ENCODE data around the gene ARMH2.

The ARMH2 gene

DNA sequence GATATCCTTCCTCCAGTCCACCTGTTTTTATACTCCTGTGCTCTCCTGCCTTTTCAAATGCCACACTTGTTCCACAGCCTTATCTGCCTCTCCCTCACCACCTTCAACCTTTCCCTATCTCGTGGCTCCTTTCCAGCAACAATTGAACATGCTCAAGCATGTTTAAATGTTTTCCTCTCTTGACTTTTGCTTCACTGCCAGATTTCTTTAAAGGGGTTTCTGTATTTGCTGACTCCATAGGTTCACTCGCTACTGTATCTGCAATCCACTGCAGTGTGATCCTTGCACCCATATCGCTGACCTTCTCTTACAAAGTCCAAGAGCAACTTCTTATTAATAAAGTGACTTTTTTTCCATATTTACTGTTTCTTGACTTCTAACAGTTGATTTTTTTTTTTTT lies 35.1 kb downstream of the ARMH2 start:
- Histone ChIP-seq H3K9me3 (no peaks in the 10 kb centered on the region), H3K27me3 (no peaks in the 10 kb centered on the region), H3K4me3 (ENCODE audit: low read depth, low read length) (no peak overlapping the region), H3K4me1 (no peaks in the 10 kb centered on the region), H3K36me3 (no peaks in the 10 kb centered on the region)
- TF ChIP-seq, protein P1, sequence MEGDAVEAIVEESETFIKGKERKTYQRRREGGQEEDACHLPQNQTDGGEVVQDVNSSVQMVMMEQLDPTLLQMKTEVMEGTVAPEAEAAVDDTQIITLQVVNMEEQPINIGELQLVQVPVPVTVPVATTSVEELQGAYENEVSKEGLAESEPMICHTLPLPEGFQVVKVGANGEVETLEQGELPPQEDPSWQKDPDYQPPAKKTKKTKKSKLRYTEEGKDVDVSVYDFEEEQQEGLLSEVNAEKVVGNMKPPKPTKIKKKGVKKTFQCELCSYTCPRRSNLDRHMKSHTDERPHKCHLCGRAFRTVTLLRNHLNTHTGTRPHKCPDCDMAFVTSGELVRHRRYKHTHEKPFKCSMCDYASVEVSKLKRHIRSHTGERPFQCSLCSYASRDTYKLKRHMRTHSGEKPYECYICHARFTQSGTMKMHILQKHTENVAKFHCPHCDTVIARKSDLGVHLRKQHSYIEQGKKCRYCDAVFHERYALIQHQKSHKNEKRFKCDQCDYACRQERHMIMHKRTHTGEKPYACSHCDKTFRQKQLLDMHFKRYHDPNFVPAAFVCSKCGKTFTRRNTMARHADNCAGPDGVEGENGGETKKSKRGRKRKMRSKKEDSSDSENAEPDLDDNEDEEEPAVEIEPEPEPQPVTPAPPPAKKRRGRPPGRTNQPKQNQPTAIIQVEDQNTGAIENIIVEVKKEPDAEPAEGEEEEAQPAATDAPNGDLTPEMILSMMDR (IDR thresholded peaks at IDR 0.05; ENCODE audit: low read depth, low read length) = no peak
- no peak for DNase-seq

DNA sequence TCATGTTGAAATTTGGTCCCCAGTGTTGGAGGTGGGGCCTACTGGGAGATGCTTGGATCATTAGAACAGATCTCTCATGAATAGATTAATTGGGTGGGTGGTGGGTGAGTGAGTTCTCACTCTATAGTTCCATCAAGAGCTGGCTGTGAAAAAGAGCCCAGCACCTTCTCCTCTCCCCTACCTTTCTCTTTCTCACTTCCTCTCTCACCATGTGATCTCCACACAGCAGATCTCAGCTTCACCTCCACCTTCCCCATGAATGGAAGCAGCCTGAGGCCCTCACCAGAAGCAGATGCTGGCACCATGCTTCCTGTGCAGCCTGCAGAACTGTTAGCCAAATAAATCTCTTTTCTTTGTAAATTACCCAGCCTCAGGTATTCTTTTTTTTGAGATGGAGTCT lies 36.9 kb downstream of the ARMH2 start:
- DNase-seq = no peak
- no peaks in the 10 kb centered on the region for H3K36me3 ChIP-seq
- no peaks in the 10 kb centered on the region for H3K4me1 ChIP-seq
- no peak overlapping the region for H3K4me3 ChIP-seq (ENCODE audit: low read depth, low read length)
- TF ChIP-seq, protein P1 (IDR thresholded peaks at IDR 0.05; ENCODE audit: low read depth, low read length) = no peak
- no peaks in the 10 kb centered on the region for H3K9me3 ChIP-seq
- no peaks in the 10 kb centered on the region for H3K27me3 ChIP-seq

DNA sequence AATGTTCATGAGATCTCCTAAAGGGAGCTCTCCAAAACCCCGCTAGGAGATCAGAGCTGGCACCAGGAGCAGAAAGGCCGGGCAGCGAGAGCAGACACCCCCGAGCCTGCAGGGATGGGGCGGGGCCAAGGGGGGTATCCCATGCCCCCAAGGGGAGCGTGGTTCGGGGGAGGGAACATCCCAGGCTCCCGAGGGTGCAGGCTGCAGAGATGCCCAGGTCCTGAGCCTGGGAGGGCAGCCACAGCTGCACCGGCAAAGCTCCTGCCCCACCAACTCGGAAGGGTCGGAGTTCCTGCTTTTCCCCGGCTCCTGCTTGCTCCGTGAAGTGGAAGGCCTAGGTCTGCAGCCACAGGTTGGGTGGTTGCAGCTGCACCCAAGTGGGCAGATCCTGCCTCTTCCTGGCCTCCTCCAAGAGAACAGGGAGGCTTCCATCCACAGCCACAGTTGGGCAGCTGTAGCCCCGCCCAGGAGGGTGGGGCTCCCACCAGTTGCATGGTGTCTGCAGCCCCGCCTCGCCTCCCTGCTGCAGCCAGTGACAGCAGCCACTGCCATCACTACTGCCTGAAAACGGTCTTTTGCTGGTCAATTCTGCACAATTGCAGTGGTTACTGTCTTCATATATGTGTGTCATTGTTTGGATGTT lies 37.4 kb downstream of the ARMH2 start:
- TF ChIP-seq, protein P1 (IDR thresholded peaks at IDR 0.05; ENCODE audit: low read depth, low read length) = no peak
- Histone ChIP-seq H3K4me1 (no peaks in the 10 kb centered on the region), H3K4me3 (ENCODE audit: low read depth, low read length) (no peak overlapping the region), H3K36me3 (no peaks in the 10 kb centered on the region), H3K9me3 (no peaks in the 10 kb centered on the region), H3K27me3 (no peaks in the 10 kb centered on the region)
- peak; percentile 46 for DNase-seq

DNA sequence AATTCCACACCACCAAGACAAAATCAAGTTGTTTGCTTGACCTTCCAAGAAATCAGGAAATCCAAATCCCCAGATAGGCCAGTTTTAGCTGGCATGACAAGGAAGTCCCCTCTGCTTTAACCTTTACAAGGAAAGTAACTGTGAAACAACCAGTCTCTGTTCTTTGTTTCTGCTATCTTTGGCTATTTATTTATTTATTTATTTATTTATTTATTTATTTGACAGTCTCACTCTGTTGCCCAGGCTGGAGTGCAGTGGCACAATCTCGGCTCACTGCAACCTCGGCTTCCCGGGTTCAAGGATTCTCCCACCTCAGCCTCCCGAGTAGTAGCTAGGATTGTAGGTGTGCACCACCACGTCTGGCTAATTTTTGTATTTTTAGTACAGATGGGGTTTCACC lies 38.5 kb downstream of the ARMH2 start:
- Histone ChIP-seq H3K4me1 (peaks cover 5% of the 10 kb centered on the region; the same call in 1 of the 2 replicates), H3K36me3 (no peaks in the 10 kb centered on the region), H3K9me3 (no peaks in the 10 kb centered on the region), H3K4me3 (ENCODE audit: low read depth, low read length) (no peak overlapping the region), H3K27me3 (no peaks in the 10 kb centered on the region)
- TF ChIP-seq, protein P1 (IDR thresholded peaks at IDR 0.05; ENCODE audit: low read depth, low read length) = no peak
- DNase-seq = no peak

DNA sequence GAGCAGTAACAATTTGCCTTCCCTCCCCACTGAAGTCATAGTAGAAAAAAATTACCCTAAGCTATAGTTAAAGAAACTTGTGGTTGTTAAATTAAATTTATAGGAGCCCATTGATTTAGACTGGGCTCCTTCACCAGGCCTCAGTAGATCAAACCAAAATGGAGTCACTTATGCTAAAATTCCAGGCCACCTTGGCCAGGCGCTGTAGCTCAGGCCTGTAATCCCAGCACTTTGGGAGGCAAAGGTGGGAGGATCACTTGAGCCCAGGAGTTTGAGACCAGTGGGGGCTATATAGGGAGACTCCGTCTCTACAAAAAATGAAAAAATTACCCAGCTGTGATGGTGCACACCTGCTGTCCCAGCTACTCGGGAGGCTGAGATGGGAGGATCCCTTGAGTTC lies 39.0 kb downstream of the ARMH2 start:
- no peak overlapping the region for H3K4me3 ChIP-seq (ENCODE audit: low read depth, low read length)
- H3K9me3 ChIP-seq = no peaks in the 10 kb centered on the region
- H3K27me3 ChIP-seq = no peaks in the 10 kb centered on the region
- no peak for DNase-seq
- H3K4me1 ChIP-seq = peaks cover 7% of the 10 kb centered on the region; the same call in 1 of the 2 replicates
- no peaks in the 10 kb centered on the region for H3K36me3 ChIP-seq
- TF ChIP-seq, protein P1 (IDR thresholded peaks at IDR 0.05; ENCODE audit: low read depth, low read length) = no peak

DNA sequence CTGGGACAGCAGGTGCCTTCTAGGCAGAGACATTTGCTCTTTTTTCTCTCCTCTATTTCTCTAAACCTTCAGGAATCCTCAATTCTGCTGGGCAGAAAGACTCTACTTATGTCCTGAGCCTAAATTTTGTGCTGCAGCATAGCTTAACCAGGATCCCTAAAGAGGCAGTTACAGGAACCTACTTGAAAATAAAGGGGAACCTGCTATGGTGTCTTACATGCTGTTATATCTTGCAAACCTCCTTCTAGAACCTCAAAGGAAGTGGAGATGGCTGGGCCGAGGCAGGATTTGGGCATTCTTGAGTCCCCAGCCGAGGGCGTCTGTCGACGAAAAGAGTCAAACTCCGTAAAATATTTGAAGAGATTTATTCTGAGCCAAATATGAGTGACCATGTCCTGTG lies 41.1 kb downstream of the ARMH2 start:
- no peak for DNase-seq
- TF ChIP-seq, protein P1 (IDR thresholded peaks at IDR 0.05; ENCODE audit: low read depth, low read length) = no peak
- no peaks in the 10 kb centered on the region for H3K27me3 ChIP-seq

More for the DNA sequence above, 41.1 kb downstream of the ARMH2 start:
- Histone ChIP-seq H3K4me3 (ENCODE audit: low read depth, low read length) (no peak overlapping the region), H3K9me3 (no peaks in the 10 kb centered on the region), H3K36me3 (no peaks in the 10 kb centered on the region), H3K4me1 (peaks cover 7% of the 10 kb centered on the region; the same call in 1 of the 2 replicates)

Measured in BE2C (cell line).